Esophagus muscularis mucosa (tissue), 4 donors: ENCODE data around the gene CD82. TPM values are rescaled to one million over a fixed set of nuclear protein-coding genes. Genes with fewer than 3 reads are reported as not detected.
A peak's percentile ranks its signal among the peaks of the same experiment; 100 is the strongest.

Source experiments
- DNase-seq: peaks from one replicate; pipeline ENCODE4 v3.0.0-alpha.2; 2017; ENCODE audit errors: extremely low spot score
- H3K27ac ChIP-seq, 4 donors: fragments of 200-600 bp; sonication (generic); replicated peaks in 1 of 4; 1 replicate in 3 of 4; 2 replicates in 1 of 4; pipeline ENCODE4 v1.5.1; 2016 to 2019; ENCODE audit warnings: mild to moderate bottlenecking in 1 of 4
- H3K27me3 ChIP-seq, 4 donors: fragments of 200-600 bp; sonication (generic); one replicate each; pipeline versions ENCODE4 v1.5.1 to v1.6.0; 2016 to 2019
- H3K36me3 ChIP-seq, 4 donors: fragments of 200-600 bp; sonication (generic); one replicate each; pipeline ENCODE4 v1.5.1; 2016 to 2019
- H3K4me1 ChIP-seq, 4 donors: fragments of 200-600 bp; sonication (generic); one replicate each; pipeline ENCODE4 v1.5.1; 2016 to 2019
- H3K4me3 ChIP-seq, 4 donors: fragments of 200-600 bp; sonication (generic); 1 replicate in 2 of 4; 2 replicates in 2 of 4; pipeline ENCODE4 v1.5.1; 2016 to 2019; ENCODE audit warnings: mild to moderate bottlenecking in 4 of 4, moderate library complexity in 1 of 4
- H3K9me3 ChIP-seq, 4 donors: fragments of 200-600 bp; sonication (generic); 1 replicate in 3 of 4; 2 replicates in 1 of 4; pipeline ENCODE4 v1.5.1; 2016 to 2019
- EP300 ChIP-seq: sonication (generic); formaldehyde crosslinking; IDR thresholded peaks from one replicate; pipeline ENCODE4 v1.6.1; 2017; ENCODE audit warnings: antibody characterized with exemption
- POLR2A ChIP-seq: fragments of 450-650 bp; IDR thresholded peaks from one replicate; pipeline ENCODE4 v1.6.1; 2017; ENCODE audit warnings: antibody characterized with exemption, moderate library complexity, mild to moderate bottlenecking, low read depth
- POLR2AphosphoS5 ChIP-seq, 2 donors: sonication (generic); formaldehyde crosslinking; IDR thresholded peaks; one replicate each; pipeline ENCODE4 v1.6.1; 2017; ENCODE audit warnings: antibody characterized with exemption in 2 of 2
- WGBS: methylation state at CpG from one replicate; pipeline ENCODE4 v1.1.5; 2018; 5-methylcytosine and 5-hydroxymethylcytosine counted together
- intact Hi-C: fragments of 100-400 bp; cut with DNase I; formaldehyde crosslinking; loops from one replicate; pipeline ENCODE4 v1.15.1; 2023
- total RNA-seq, 4 donors: library from RNA; depleted of rRNA; stranded (reverse); fragments of >200 nt; gene quantifications; one replicate each; pipeline versions ENCODE4 v1.1.0 to v1.2.1, GENCODE V29; 2016
- TF ChIP-seq, protein P1 (sequence below), 3 experiments: fragments of 200-600 bp in 2 of 3; fragments of 450-650 bp in 1 of 3; sonication (generic) in 2 of 3; IDR thresholded peaks; one replicate each; pipeline ENCODE4 v1.5.1; 2017 to 2019; ENCODE audit warnings: antibody characterized with exemption in 3 of 3, mild to moderate bottlenecking in 2 of 3, moderate library complexity in 1 of 3

The CD82 gene
- total RNA-seq, 4 donors from 2014 or later, result 11.0 to 20.6 (median 16.3) TPM

DNA sequence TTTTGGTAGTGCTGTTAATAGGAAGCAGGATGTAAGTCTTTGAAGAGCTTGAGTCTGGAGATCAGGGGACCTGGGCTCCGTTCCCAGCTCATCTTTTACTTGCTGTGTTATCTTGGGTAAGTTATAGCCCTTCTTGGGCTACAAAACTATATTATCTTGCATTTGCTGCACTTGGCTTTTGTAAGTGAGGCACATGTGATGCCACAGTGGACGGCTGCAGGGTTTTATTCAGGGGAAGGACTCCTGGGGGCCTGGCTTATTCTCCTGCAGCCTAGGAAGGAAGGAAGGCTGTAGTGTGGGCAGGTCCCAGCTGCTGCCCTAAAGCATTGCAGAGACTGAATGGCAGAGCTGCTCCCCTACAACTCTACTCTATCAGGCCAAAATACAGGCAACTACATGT is 6.4 kb downstream of the CD82 start:
- WGBS, result 81% methylated on average over 2 of the region's 2 CpGs
- no peak overlapping the region for H3K27ac ChIP-seq
- peaks cover 32 to 68% (median 63%) of the 10 kb centered on the region in 4 donors for H3K4me1 ChIP-seq
- TF ChIP-seq POLR2AphosphoS5 (IDR thresholded peaks at IDR 0.05), result no peak
- H3K4me3 ChIP-seq, result no peak overlapping the region
- no peaks in the 10 kb centered on the region for H3K27me3 ChIP-seq
- no peaks in the 10 kb centered on the region for H3K36me3 ChIP-seq
- intact Hi-C loops, result no loop called here
- H3K9me3 ChIP-seq, result no peaks in the 10 kb centered on the region
- no peak for DNase-seq

DNA sequence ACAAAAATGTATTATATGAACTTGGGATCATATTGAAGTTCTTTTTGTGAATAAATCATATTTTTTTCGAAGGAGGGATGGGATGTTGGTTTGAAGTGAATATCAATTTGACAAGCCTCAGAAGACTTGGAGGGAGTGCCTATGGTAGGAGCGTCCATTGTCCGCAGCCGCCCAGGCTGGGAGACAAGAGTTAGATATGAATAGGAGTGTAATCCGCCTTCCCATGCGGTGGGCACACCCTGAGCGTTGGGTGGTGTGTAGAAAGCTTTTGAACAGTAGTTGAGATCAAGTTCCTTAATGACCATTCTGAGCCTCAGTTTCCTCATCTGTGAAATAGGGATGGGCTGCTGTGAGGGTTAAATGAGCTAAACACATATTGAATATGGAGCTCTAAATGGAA is 7.0 kb downstream of the CD82 start:
- H3K4me1 ChIP-seq, result peaks cover 32 to 64% (median 59%) of the 10 kb centered on the region in 4 donors
- H3K27ac ChIP-seq, result no peak overlapping the region
- H3K27me3 ChIP-seq, result no peaks in the 10 kb centered on the region
- no peak for TF ChIP-seq POLR2A
- TF ChIP-seq POLR2AphosphoS5 (IDR thresholded peaks at IDR 0.05), result no peak
- TF ChIP-seq EP300, result no peak
- TF ChIP-seq, protein P1, sequence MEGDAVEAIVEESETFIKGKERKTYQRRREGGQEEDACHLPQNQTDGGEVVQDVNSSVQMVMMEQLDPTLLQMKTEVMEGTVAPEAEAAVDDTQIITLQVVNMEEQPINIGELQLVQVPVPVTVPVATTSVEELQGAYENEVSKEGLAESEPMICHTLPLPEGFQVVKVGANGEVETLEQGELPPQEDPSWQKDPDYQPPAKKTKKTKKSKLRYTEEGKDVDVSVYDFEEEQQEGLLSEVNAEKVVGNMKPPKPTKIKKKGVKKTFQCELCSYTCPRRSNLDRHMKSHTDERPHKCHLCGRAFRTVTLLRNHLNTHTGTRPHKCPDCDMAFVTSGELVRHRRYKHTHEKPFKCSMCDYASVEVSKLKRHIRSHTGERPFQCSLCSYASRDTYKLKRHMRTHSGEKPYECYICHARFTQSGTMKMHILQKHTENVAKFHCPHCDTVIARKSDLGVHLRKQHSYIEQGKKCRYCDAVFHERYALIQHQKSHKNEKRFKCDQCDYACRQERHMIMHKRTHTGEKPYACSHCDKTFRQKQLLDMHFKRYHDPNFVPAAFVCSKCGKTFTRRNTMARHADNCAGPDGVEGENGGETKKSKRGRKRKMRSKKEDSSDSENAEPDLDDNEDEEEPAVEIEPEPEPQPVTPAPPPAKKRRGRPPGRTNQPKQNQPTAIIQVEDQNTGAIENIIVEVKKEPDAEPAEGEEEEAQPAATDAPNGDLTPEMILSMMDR (IDR thresholded peaks at IDR 0.05), result no peak
- no peaks in the 10 kb centered on the region for H3K36me3 ChIP-seq
- DNase-seq, result no peak
- no peak overlapping the region for H3K4me3 ChIP-seq
- H3K9me3 ChIP-seq, result no peaks in the 10 kb centered on the region
- intact Hi-C loops, result no loop called here
- 91% methylated on average over 7 of the region's 7 CpGs for WGBS

DNA sequence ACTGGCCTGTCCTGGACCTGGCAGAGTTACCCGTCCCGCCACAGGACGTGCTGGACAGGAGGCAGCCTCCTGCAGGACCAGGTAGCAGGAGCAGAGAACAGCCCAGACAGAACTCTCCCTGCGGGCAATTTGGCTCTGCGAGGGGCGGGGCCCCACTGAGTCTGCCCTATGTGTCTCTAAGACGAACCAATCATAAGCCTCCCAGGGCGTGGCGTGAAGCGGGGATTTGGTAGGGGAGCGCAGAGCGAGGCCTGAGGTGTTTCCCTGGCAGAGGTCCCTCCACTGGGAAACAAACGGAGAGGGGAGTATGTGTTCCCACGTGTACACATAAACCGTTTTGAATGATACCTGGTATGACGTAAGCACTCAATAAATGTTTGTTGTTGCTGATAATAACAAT is 7.4 kb downstream of the CD82 start:
- intact Hi-C loops, result no loop called here
- WGBS, result 98% methylated on average over 16 of the region's 16 CpGs
- Histone ChIP-seq H3K4me3 (no peak overlapping the region), H3K9me3 (no peaks in the 10 kb centered on the region), H3K27ac (no peak overlapping the region), H3K27me3 (no peaks in the 10 kb centered on the region), H3K36me3 (no peaks in the 10 kb centered on the region), H3K4me1 (peaks cover 32 to 60% (median 55%) of the 10 kb centered on the region in 4 donors)
- no peak for TF ChIP-seq POLR2A
- DNase-seq, result no peak

DNA sequence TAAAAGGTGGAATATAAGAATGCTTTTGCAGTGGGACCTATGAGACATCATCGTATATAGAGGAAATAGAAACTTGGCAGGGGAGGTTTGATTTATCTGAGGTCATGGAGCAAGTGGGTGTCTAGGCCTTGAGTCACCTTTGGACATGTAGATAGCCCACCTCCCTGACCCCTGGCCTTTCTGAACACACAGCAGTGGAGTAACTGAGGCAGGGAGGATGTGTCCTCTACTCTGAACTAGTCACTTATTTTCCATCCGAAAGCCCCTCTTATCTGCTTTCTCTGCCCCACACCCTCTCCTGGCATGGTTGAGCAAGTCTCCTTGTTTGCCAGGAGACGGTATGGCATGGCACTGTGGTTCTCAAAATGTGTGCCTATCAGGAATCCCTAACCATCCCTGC is 7.9 kb downstream of the CD82 start:
- Histone ChIP-seq H3K4me3 (no peak overlapping the region), H3K9me3 (no peaks in the 10 kb centered on the region), H3K4me1 (peaks cover 29 to 60% (median 53%) of the 10 kb centered on the region in 4 donors), H3K36me3 (no peaks in the 10 kb centered on the region), H3K27ac (no peak overlapping the region), H3K27me3 (no peaks in the 10 kb centered on the region)
- DNase-seq, result no peak
- WGBS, result 74% methylated on average over 3 of the region's 3 CpGs
- no peak for TF ChIP-seq POLR2AphosphoS5 (IDR thresholded peaks at IDR 0.05)
- TF ChIP-seq POLR2A, result no peak
- no peak for TF ChIP-seq EP300
- TF ChIP-seq, protein P1 (IDR thresholded peaks at IDR 0.05), result no peak
- intact Hi-C loops, result no loop called here

DNA sequence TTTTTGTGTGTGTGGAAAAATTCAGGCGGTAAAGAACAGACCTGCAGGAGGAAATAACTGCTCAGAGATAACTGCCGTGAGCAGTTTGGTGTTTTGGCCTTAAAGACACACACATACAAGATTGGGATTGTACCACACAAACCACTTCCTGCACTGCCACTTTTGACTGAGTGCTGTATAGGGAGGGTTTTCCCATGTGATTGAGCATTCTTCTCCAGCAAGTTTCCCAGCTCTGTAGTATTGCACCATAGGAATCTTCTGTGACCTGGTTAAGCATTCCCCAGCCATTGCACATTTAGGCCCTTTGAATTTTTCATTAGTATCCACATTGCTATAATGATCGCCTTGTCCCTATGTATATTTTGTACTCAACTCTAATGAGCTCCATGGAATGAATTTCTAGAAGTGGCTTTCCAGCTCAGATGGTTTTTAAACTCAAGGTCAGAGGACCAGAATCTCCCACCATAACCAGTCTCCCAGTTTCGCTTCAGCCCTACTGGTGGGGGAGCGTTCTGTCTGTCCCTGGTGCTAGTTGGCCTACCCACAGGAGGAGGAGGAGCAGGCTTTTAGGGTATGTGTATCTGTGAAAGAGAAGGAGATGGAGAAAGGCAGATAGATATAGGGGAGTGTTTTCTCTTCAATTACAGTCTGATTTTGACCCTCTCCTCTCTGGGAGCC is 9.3 kb downstream of the CD82 start:
- H3K36me3 ChIP-seq, result no peaks in the 10 kb centered on the region
- WGBS, result 78% methylated on average over 5 of the region's 5 CpGs
- no peaks in the 10 kb centered on the region for H3K9me3 ChIP-seq
- H3K4me3 ChIP-seq, result no peak overlapping the region
- H3K27ac ChIP-seq, result peak overlapping the region in 1 of 4 donors; percentile 20
- H3K4me1 ChIP-seq, result peaks cover 28 to 58% (median 51%) of the 10 kb centered on the region in 4 donors
- TF ChIP-seq POLR2AphosphoS5 (IDR thresholded peaks at IDR 0.05) (no peak), POLR2A (no peak), EP300 (no peak)
- TF ChIP-seq, protein P1 (IDR thresholded peaks at IDR 0.05), result no peak
- intact Hi-C loops, result no loop called here
- no peaks in the 10 kb centered on the region for H3K27me3 ChIP-seq
- DNase-seq, result no peak

DNA sequence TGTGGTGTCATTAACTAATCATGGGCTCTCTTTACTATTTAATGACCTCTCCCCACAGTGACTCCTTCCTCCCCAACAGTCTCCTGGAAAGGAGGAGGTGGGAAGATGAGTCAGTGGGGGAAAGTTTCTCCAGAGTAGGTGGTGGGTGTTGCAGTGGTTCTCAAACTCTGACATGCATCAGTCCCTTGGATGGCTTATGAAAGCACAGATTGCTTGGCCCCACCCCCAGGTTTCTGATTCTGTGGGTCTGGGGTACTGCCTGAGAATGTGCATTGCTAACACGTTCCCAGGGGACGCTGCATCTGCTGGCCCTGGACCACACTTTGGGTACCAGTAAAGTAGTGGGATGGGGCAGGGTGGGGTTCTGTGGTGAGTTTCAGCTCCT is 9.8 kb downstream of the CD82 start:
- Histone ChIP-seq H3K36me3 (no peaks in the 10 kb centered on the region), H3K27ac (peak overlapping the region in 2 of 4 donors; percentile 20 to 71), H3K4me1 (peaks cover 28 to 57% (median 49%) of the 10 kb centered on the region in 4 donors), H3K9me3 (no peaks in the 10 kb centered on the region), H3K27me3 (no peaks in the 10 kb centered on the region), H3K4me3 (no peak overlapping the region)
- no peak for DNase-seq
- 82% methylated on average over 2 of the region's 2 CpGs for WGBS
- intact Hi-C loops, result no loop called here
- no peak for TF ChIP-seq POLR2AphosphoS5 (IDR thresholded peaks at IDR 0.05)
- no peak for TF ChIP-seq POLR2A
- TF ChIP-seq EP300, result no peak
- TF ChIP-seq, protein P1 (IDR thresholded peaks at IDR 0.05), result no peak
